Measurements from ENCODE around the gene LCN6. TPM values are rescaled to one million over a fixed set of nuclear protein-coding genes. Genes with fewer than 3 reads are reported as not detected.
A peak's percentile ranks its signal among the peaks of the same experiment; 100 is the strongest.

Gene LCN6
- total and polyA plus RNA-seq, 2 of the 13 experiments (the other 11 are each of a cell fraction or from before 2014, with no cell fraction given): not detected

- TF ChIP-seq HMGXB4 (CRISPR knock-in tag; IDR thresholded peaks at IDR 0.05; ENCODE audit: borderline replicate concordance in 1 of 2, low read depth in 1 of 2): no peak
- TF ChIP-seq RXRA (CRISPR knock-in tag; IDR thresholded peaks at IDR 0.05): no peak
- TF ChIP-seq PCBP2 (optimal IDR thresholded peaks at IDR 0.05; ENCODE audit: low read depth, low read length, poor library complexity, severe bottlenecking): no peak
- 0 out of 2 replicates have a peak, but pooled peaks have one; percentile 33 for TF ChIP-seq TRIM24 (CRISPR knock-in tag; IDR thresholded peaks at IDR 0.05)
- no peak for TF ChIP-seq KLF6 (CRISPR knock-in tag; IDR thresholded peaks at IDR 0.05)
- 0 out of 2 replicates have a peak, but pooled peaks have one; percentile 54 for TF ChIP-seq RBFOX2 (IDR thresholded peaks at IDR 0.05; ENCODE audit: low read depth, low read length)
- no peak for TF ChIP-seq GABPB1 (CRISPR knock-in tag; IDR thresholded peaks at IDR 0.05)
- TF ChIP-seq IKZF5 (CRISPR knock-in tag; IDR thresholded peaks at IDR 0.05): no peak
- no peak for TF ChIP-seq ZNF775 (CRISPR knock-in tag; IDR thresholded peaks at IDR 0.05; ENCODE audit: borderline replicate concordance)
- TF ChIP-seq ERF (CRISPR knock-in tag; IDR thresholded peaks at IDR 0.05): 0 out of 2 replicates have a peak, but pooled peaks have one; percentile 2
- no peak for TF ChIP-seq HNRNPH1 (optimal IDR thresholded peaks at IDR 0.05; ENCODE audit: low read depth, low read length)
- no peak for TF ChIP-seq ZNF121 (CRISPR knock-in tag; IDR thresholded peaks at IDR 0.05)
- TF ChIP-seq ZNF280D (CRISPR knock-in tag; IDR thresholded peaks at IDR 0.05): no peak
- no peak for TF ChIP-seq ZNF572 (CRISPR knock-in tag; IDR thresholded peaks at IDR 0.05)
- TF ChIP-seq SMYD3 (CRISPR knock-in tag; IDR thresholded peaks at IDR 0.05): no peak
- no peak for TF ChIP-seq ZBTB34 (CRISPR knock-in tag; IDR thresholded peaks at IDR 0.05)
- no peak for TF ChIP-seq SP4 (CRISPR knock-in tag; IDR thresholded peaks at IDR 0.05)
- no peak for TF ChIP-seq ZNF576 (CRISPR knock-in tag; IDR thresholded peaks at IDR 0.05)
- no peak for TF ChIP-seq ZNF674 (CRISPR knock-in tag; IDR thresholded peaks at IDR 0.05; ENCODE audit: low read depth)
- TF ChIP-seq ZKSCAN8 (CRISPR knock-in tag; IDR thresholded peaks at IDR 0.05; ENCODE audit: borderline replicate concordance): no peak
- TF ChIP-seq ZNF639 (CRISPR knock-in tag; conservative IDR thresholded peaks at IDR 0.05): no peak
Measured at GRCh38 chr9:136796238-136796774, 48.0 kb upstream of the LCN6 start, which contains the start of gene CCDC183 (continued).
